ENCODE results near the gene ZNF576.

DNA sequence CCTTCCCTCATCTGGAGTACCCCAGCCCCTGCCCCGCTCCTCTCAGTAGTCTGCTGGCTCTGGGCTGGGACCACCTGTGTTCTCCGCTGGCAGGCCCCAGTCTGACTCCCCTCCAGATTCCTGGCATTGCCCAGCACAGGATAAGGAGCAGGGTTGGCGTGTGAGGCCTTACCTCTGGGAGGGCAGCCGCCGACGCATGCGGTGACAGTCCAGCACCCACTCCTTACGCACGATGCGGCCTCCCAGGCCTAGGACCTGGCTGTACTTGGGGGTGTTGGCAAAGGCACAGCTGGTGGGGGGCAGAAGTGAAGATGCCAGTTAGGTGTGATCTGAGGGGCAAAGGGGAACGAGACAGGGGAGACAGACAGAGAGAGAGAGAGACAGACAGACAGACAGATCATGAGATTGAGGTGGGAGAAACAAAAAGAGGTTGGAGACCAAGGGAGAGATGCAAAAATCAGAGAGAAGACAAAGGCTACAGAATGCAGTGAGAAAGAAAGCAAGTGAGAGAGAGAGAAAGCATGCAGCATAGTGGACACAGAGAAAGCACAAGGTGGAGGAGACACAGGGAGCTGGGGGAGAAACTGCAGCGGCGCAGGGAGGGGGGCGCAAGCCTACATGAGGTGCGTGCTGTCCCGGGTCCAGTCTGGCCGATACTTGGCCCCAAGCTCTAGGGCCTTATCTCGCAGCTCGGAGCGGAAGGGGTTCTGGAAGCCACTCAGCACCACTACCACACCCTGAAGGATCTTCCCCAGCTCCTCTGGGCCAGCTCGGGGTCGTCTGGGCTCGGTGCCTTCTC, 44.8 kb upstream of the ZNF576 start:
- TF ChIP-seq, protein P1, sequence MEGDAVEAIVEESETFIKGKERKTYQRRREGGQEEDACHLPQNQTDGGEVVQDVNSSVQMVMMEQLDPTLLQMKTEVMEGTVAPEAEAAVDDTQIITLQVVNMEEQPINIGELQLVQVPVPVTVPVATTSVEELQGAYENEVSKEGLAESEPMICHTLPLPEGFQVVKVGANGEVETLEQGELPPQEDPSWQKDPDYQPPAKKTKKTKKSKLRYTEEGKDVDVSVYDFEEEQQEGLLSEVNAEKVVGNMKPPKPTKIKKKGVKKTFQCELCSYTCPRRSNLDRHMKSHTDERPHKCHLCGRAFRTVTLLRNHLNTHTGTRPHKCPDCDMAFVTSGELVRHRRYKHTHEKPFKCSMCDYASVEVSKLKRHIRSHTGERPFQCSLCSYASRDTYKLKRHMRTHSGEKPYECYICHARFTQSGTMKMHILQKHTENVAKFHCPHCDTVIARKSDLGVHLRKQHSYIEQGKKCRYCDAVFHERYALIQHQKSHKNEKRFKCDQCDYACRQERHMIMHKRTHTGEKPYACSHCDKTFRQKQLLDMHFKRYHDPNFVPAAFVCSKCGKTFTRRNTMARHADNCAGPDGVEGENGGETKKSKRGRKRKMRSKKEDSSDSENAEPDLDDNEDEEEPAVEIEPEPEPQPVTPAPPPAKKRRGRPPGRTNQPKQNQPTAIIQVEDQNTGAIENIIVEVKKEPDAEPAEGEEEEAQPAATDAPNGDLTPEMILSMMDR (conservative IDR thresholded peaks at IDR 0.05; ENCODE audit: low read depth in 2 of 2) = no peak
- TF ChIP-seq, protein P2, sequence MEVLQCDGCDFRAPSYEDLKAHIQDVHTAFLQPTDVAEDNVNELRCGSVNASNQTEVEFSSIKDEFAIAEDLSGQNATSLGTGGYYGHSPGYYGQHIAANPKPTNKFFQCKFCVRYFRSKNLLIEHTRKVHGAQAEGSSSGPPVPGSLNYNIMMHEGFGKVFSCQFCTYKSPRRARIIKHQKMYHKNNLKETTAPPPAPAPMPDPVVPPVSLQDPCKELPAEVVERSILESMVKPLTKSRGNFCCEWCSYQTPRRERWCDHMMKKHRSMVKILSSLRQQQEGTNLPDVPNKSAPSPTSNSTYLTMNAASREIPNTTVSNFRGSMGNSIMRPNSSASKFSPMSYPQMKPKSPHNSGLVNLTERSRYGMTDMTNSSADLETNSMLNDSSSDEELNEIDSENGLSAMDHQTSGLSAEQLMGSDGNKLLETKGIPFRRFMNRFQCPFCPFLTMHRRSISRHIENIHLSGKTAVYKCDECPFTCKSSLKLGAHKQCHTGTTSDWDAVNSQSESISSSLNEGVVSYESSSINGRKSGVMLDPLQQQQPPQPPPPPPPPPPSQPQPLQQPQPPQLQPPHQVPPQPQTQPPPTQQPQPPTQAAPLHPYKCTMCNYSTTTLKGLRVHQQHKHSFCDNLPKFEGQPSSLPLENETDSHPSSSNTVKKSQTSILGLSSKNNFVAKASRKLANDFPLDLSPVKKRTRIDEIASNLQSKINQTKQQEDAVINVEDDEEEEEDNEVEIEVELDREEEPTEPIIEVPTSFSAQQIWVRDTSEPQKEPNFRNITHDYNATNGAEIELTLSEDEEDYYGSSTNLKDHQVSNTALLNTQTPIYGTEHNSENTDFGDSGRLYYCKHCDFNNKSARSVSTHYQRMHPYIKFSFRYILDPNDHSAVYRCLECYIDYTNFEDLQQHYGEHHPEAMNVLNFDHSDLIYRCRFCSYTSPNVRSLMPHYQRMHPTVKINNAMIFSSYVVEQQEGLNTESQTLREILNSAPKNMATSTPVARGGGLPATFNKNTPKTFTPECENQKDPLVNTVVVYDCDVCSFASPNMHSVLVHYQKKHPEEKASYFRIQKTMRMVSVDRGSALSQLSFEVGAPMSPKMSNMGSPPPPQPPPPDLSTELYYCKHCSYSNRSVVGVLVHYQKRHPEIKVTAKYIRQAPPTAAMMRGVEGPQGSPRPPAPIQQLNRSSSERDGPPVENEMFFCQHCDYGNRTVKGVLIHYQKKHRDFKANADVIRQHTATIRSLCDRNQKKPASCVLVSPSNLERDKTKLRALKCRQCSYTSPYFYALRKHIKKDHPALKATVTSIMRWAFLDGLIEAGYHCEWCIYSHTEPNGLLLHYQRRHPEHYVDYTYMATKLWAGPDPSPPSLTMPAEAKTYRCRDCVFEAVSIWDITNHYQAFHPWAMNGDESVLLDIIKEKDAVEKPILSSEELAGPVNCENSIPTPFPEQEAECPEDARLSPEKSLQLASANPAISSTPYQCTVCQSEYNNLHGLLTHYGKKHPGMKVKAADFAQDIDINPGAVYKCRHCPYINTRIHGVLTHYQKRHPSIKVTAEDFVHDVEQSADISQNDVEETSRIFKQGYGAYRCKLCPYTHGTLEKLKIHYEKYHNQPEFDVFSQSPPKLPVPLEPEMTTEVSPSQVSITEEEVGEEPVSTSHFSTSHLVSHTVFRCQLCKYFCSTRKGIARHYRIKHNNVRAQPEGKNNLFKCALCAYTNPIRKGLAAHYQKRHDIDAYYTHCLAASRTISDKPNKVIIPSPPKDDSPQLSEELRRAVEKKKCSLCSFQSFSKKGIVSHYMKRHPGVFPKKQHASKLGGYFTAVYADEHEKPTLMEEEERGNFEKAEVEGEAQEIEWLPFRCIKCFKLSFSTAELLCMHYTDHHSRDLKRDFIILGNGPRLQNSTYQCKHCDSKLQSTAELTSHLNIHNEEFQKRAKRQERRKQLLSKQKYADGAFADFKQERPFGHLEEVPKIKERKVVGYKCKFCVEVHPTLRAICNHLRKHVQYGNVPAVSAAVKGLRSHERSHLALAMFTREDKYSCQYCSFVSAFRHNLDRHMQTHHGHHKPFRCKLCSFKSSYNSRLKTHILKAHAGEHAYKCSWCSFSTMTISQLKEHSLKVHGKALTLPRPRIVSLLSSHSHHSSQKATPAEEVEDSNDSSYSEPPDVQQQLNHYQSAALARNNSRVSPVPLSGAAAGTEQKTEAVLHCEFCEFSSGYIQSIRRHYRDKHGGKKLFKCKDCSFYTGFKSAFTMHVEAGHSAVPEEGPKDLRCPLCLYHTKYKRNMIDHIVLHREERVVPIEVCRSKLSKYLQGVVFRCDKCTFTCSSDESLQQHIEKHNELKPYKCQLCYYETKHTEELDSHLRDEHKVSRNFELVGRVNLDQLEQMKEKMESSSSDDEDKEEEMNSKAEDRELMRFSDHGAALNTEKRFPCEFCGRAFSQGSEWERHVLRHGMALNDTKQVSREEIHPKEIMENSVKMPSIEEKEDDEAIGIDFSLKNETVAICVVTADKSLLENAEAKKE (CRISPR knock-in tag; IDR thresholded peaks at IDR 0.05) = no peak
- TF ChIP-seq, protein P3, sequence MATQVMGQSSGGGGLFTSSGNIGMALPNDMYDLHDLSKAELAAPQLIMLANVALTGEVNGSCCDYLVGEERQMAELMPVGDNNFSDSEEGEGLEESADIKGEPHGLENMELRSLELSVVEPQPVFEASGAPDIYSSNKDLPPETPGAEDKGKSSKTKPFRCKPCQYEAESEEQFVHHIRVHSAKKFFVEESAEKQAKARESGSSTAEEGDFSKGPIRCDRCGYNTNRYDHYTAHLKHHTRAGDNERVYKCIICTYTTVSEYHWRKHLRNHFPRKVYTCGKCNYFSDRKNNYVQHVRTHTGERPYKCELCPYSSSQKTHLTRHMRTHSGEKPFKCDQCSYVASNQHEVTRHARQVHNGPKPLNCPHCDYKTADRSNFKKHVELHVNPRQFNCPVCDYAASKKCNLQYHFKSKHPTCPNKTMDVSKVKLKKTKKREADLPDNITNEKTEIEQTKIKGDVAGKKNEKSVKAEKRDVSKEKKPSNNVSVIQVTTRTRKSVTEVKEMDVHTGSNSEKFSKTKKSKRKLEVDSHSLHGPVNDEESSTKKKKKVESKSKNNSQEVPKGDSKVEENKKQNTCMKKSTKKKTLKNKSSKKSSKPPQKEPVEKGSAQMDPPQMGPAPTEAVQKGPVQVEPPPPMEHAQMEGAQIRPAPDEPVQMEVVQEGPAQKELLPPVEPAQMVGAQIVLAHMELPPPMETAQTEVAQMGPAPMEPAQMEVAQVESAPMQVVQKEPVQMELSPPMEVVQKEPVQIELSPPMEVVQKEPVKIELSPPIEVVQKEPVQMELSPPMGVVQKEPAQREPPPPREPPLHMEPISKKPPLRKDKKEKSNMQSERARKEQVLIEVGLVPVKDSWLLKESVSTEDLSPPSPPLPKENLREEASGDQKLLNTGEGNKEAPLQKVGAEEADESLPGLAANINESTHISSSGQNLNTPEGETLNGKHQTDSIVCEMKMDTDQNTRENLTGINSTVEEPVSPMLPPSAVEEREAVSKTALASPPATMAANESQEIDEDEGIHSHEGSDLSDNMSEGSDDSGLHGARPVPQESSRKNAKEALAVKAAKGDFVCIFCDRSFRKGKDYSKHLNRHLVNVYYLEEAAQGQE (IDR thresholded peaks at IDR 0.05; ENCODE audit: unreplicated experiment) = no peak

Data from GM23338 (cell line).